GM21526 (cell line): ENCODE data around the gene EFEMP2.
"Not testable (repeated sequence)": the region's sequence is repeated elsewhere in the genome, so short reads cannot be mapped to it uniquely, and the experiment has no call there.

Experiments
- ATAC-seq: cut with Tn5 transposase; IDR thresholded peaks from one replicate; pipeline ENCODE4 v1.9.1; 2021; ENCODE audit warnings: moderate library complexity; ENCODE audit not compliant: unreplicated experiment, low FRiP score

EFEMP2 gene

DNA sequence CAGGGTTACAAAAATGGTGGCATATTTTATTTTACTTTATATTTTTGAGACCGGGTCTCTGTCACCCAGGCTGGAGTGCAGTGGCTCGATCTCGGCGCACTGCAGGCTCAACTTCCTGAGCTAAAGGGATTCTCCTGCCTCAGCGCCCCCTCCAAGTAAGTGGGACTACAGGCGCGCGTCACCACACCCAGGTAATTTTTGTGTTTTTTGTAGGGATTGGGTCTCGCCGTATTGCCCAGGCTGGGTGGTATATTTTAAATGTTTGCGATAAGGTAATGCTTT lies 28.2 kb upstream of the EFEMP2 start:
- ATAC-seq: no peak

DNA sequence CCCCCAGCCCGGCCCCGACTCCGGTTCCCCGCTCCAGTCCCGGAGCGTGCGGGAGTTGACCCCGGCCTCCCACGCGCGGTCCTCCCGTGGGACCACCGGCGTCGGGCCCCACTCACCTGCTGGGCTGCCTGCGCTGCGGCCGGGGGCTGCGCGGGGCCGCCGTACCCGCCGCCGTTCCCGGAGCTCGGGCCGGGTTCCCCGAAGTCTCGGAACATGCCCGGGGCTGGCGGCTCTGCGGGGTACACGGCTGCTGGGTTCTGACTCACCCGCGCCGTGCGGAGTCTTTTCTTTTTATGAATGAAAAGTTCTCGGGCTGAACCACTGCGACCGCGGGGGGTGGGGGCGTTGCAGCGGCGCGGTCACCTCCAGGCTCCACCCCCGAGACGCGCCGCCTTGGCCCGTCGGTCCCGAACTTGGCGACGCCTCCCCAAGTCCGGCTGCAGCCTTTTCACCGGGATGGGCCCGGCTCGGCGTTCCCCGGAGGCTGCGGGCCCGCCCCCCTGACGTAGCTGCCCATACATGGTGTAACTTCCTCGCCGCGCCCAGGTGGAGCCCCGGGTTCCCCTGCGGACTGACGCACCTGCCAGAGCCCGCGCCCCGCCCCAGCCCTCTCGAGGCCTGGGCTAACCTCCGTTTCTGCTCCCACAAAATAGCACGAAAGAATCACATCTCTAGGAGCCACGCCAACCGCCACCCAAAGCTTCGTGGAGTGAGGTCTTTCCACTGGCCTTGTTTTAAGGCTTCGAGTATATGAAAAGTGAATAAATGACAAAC lies 27.7 kb upstream of the EFEMP2 start, which contains the start of gene FOSL1:
TSS of gene FOSL1 (minus strand) at position 264 of the 774 bp plus-strand sequence. CDS start at position 215, 49 bp downstream.
- peak; percentile 62 for ATAC-seq

DNA sequence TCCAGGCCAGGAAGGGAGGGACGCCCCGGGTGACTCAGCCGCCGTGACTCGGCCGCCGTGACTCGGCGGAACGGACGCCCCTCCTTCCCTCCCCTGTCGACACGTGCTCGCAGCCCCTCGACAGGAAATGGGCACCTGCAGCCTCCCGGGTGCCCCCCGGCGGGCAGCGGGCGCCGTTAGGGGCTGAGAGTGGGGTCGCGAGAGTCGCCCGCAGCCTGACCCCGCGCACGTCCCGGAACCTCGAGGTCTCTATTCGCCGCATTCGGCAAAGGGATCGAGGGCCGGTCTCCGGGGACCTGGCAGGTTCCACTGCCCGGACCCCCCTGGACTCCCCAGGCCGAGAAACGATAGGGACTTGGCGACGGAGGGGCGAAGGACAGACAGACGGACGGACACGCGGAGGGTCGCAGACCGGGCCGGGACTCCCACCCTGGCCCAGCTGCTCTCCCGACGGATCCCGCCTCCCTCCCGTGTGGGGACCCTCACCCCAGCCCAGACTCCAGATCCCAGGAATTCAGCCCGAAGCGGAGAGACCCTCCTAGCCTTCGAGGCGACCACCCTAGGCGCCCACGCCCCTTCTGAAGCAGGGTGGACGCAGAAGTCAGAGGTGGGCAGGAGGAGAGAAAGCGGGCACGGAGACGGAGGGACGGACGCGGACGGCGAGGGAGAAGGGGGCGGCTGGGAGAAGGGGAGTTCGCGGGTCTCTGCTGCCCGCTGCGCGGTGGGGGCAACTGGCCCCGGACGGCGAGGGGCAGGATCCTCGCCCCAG lies 26.9 kb upstream of the EFEMP2 start:
- ATAC-seq: no peak

DNA sequence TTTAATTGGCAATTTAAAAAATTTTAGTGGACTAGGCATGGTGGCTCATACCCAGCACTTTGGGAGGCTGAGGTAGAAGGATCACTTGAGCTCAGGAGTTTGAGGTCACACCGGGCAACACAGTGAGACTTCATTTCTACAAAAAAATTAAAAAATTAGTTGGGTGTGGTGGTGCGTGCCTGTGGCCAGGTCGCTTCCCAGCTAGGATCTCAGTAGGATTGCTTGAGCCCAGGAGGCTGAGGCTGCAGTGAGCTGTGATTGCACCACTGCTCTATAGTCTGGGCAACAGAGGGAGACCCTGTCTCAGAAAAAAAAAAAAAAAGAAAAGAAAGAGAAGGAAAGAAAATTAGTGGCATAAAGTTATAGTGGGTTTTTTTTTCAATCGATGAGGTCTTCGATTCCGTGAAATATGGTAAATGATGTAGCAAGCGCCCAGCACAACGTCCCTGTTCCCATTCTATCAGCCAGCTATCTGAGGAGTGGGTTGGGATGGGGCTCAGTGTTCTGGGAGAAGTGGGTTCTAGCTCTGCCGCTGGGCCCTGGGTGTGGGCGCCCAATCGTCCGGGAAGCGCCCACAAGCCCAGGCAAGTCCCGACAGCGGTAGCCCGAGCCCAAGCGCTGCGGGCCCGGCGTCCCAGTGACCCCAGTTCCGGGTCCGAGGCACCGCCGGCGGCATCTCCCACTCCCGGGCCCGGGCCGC lies 26.2 kb upstream of the EFEMP2 start:
- ATAC-seq: no peak

GRCh38 chr11:65897020-65897471 lies 24.4 kb upstream of the EFEMP2 start:
- no peak for ATAC-seq

GRCh38 chr11:65896034-65896999 lies 23.7 kb upstream of the EFEMP2 start:
- no peak for ATAC-seq

- ATAC-seq: no peak
Observed at GRCh38 chr11:65895482-65895981, 22.9 kb upstream of the EFEMP2 start.

DNA sequence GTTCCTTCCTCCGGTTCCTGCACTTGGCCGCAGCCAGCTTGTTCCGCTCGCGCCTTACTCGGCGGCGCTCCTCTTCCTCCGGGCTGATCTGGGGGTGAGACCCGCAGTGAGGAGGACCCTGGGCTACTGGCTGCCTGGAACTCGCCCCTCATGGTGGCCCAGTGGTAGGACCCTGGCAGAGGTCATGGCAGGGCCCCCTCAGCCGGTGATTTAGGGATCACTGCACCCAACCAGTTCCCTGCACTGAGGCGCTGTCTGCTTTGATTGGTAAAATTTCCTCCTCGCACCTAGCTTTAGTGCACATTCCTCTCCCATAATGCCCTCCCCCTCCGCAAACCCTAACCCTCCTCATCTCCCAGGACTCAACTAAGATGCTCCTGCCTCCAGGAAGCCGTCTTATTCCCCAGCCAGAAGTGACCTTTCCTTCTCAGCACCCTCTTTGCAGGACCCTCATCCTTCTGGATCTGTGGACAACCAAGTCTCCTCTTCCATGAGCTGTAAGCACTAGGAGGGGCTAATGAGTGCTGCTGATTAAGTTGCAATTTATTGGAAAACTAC lies 21.5 kb upstream of the EFEMP2 start:
- no peak for ATAC-seq

- no peak for ATAC-seq
Observed at GRCh38 chr11:65892661-65893317, 20.2 kb upstream of the EFEMP2 start.

- ATAC-seq: not testable (repeated sequence)
Observed at GRCh38 chr11:65892137-65892540, 19.5 kb upstream of the EFEMP2 start.

DNA sequence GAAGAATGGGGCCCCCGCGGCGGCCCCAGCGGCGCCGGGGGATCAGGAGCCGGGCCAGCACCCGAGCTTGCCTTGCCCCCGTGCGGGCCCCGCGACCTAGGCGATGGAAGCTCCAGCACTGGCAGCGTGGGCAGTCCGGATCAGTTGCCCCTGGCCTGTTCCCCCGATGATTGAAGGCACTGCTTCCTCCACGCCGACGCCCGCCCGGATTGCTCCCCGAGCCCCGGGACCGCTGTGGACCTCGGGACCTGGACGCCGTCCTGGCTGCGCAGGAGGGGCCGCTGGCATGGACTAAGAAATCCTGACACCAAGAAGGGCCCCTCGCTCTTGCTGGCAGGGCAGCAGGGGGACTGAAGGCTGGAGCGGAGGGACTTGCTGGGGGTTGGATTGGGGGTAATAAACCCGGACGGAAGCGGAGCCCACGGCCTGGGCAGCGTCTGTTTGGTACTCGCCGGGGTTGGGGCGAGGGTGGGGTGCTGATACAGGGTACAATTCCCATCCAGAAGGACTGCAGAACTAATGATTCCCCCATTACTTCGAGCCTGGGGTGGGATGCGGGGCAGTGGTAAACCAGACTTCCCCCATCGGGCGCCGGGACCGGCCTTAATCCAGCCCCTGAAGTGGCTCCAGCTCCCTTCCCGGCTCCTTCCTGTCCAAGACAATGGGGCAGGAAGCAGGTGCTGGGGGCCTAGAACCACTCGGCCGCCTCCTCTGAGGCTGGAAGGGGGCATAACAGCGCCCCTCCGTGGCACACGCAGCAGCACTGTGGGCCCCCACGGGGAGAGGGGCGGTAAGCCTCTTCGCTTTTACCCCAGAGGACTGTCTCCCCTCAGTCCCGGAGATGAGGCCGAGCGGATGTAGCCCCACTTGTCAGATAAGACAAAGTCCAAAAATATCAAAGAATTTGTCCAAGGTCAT lies 18.9 kb upstream of the EFEMP2 start:
- no peak for ATAC-seq

DNA sequence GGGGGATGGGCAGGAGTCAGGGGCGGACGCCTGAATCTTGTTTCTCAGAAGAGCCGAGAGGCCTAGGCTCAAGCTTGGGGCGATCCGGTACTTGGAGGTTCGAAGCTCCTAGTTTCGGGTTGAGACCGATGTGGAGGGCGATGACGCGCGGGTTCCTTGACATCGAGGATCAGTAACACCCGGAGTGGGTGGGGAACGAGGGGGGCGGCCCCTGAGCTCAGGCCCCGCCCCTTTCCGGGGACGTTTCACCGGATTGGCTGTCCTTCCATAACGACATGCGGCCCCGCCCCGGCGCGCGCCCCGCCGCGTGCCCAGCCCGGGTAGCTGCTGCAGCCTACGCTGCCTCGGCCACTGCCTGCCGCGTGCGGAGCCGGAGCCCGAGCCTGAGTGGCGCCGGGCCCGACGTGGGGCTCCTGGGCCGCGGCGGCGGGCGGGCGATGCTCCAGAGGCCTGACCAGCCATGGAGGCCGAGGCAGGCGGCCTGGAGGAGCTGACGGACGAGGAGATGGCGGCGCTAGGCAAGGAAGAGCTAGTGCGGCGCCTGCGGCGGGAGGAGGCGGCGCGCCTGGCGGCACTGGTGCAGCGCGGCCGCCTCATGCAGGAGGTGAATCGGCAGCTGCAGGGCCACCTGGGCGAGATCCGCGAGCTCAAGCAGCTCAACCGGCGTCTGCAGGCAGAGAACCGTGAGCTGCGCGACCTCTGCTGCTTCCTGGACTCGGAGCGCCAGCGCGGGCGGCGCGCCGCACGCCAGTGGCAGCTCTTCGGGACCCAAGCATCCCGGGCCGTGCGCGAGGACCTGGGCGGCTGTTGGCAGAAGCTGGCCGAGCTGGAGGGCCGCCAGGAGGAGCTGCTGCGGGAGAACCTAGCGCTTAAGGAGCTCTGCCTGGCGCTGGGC lies 18.0 kb upstream of the EFEMP2 start, which contains the start of gene CCDC85B:
TSS of gene CCDC85B (plus strand) at position 350 of the 895 bp plus-strand sequence. CDS start at position 461, 111 bp downstream.
- peak; percentile 35 for ATAC-seq

DNA sequence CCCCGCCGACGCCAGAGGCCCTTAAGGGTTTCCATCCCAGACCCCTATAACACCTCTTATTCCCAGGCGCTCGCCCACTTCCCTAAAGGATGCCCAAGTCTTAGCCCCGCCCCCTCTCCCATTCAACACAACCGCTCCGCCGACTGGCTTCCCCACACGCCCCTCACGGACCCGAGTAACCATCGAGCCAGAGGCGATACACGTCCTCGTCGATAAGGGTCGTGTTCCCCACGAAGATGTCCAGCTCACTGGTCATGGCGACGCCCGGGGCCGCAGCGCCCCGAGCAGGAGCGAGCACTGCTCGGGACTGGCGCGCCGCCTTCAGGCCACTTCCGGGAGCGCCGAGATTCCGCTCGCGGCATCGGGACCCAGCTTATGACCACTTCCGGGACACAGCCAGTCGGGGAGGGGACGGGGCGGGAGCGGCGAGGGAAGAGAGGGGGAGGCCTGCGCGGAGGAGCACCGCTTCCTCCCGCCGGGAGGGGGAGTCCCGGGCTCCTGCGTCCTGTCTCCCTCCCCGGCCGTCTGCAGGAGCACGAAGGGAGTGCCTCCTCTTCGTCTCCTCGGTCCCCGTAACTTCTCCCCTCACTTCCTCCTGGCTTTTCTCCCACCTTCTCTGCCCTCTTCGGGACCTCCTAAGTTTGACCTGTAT lies 15.7 kb upstream of the EFEMP2 start, which contains the start of gene FIBP:
TSS of gene FIBP (minus strand) at position 309 of the 652 bp plus-strand sequence. CDS start at position 256, 53 bp downstream.
- ATAC-seq: peak; percentile 38

DNA sequence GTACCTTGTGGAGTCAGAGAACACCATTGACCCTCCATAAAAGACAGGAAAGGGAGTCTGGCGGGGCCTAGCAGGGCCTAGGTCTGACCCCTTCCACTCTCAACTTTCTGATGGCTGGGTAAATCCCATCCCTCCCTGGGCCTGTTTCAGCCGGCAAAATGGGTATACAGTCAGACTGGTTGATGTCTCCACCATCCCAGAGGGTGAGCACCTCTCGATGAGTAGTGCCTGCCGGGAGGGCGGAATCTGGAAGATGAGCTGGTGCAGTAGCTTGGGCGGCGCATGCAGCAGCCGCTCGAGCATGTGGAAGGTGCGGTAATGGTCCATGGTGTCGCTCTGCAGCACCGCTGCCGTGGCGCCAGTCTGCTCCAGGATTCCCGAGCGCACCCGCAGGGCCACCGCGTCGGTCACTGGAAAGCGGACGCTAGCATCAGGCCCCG lies 15.1 kb upstream of the EFEMP2 start:
- peak; percentile 2 for ATAC-seq

DNA sequence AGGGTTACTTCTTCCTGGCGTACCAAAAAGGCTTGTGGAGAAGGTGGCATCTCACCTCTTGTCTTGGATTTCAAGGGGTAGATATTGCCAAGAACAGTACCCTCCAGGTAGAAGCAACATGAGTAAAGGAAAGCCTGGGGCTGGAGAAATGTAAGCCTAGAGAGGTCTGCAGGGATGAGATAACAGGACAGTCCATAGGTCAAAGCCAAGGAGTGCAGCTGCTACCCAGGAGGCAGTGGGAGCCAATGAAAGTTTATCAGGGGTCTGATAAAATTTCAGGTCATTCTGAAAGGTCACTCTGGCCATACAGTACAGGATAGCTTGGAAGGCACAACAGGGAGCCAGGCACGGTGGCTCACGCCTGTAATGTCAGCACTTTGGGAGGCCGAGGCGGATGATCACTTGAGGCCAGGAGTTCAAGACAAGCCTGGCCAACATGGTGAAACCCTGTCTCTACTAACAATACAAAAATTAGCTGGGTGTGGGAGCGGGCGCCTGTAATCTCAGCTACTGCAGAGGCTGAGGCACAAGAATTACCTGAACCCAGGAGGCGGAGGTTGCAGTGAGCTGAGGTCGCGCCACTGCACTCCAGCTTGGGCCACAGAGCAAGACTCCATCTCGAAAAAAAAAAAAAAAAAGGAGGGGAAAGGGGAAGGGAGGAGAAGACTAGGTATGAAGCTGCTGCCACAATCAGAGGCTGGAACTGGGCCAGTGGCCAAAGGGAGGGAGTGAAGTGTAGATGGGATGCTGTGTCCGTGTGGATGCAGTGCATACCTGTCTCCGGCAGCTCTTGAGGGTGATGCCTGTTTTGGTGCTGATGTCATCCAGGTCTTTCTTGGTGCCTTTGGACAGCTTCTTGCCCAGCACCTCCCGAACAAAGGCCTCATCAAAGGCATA lies 14.5 kb upstream of the EFEMP2 start:
- no peak for ATAC-seq
